Testis (tissue), 2 donors: Measurements from ENCODE around the gene ADGRF3.

Experiments
- POLR2A ChIP-seq: fragments of 450-650 bp; IDR thresholded peaks from one replicate; pipeline ENCODE4 v1.6.1; 2017; ENCODE audit warnings: antibody characterized with exemption, mild to moderate bottlenecking, moderate library complexity
- TF ChIP-seq, protein P1 (sequence below), 3 experiments: fragments of 450-650 bp in 2 of 3; fragments of 200-600 bp in 1 of 3; sonication (generic) in 1 of 3; IDR thresholded peaks; one replicate each; pipeline ENCODE4 v1.5.1; 2016 to 2019; ENCODE audit warnings: antibody characterized with exemption in 3 of 3, mild to moderate bottlenecking in 2 of 3, moderate library complexity in 1 of 3

DNA sequence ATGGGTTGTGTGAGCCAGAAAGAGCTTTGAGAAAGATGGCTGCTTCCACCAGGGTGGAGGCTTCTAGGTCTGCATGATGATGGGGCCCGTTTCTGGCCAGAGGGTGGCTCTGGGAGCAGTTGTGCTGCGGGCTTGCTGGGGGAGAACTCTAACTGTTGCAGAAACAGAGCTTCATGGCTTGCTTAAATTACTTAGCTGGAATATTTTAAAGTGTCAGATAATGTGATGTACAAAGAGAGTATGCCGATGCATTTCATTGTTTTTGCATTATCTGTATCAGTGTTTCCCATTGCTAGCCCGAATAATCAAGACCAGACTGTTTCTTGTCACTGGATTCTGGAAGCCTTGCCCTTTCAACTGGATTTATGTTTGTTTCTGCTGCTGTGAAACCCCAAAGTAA is 48.8 kb upstream of the ADGRF3 start:
- TF ChIP-seq, protein P1, sequence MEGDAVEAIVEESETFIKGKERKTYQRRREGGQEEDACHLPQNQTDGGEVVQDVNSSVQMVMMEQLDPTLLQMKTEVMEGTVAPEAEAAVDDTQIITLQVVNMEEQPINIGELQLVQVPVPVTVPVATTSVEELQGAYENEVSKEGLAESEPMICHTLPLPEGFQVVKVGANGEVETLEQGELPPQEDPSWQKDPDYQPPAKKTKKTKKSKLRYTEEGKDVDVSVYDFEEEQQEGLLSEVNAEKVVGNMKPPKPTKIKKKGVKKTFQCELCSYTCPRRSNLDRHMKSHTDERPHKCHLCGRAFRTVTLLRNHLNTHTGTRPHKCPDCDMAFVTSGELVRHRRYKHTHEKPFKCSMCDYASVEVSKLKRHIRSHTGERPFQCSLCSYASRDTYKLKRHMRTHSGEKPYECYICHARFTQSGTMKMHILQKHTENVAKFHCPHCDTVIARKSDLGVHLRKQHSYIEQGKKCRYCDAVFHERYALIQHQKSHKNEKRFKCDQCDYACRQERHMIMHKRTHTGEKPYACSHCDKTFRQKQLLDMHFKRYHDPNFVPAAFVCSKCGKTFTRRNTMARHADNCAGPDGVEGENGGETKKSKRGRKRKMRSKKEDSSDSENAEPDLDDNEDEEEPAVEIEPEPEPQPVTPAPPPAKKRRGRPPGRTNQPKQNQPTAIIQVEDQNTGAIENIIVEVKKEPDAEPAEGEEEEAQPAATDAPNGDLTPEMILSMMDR (IDR thresholded peaks at IDR 0.05), result no peak
- no peak for TF ChIP-seq POLR2A
